Raji (cell line): ENCODE data around the gene COPG2.
A peak's percentile ranks its signal among the peaks of the same experiment; 100 is the strongest.

ENCODE experiments used
- POLR2A ChIP-seq: IDR thresholded peaks from 2 replicates; pipeline ENCODE4 v1.6.1; 2011; ENCODE audit warnings: low read depth, low read length, control low read depth; ENCODE audit not compliant: insufficient read depth

The COPG2 gene, protein sequence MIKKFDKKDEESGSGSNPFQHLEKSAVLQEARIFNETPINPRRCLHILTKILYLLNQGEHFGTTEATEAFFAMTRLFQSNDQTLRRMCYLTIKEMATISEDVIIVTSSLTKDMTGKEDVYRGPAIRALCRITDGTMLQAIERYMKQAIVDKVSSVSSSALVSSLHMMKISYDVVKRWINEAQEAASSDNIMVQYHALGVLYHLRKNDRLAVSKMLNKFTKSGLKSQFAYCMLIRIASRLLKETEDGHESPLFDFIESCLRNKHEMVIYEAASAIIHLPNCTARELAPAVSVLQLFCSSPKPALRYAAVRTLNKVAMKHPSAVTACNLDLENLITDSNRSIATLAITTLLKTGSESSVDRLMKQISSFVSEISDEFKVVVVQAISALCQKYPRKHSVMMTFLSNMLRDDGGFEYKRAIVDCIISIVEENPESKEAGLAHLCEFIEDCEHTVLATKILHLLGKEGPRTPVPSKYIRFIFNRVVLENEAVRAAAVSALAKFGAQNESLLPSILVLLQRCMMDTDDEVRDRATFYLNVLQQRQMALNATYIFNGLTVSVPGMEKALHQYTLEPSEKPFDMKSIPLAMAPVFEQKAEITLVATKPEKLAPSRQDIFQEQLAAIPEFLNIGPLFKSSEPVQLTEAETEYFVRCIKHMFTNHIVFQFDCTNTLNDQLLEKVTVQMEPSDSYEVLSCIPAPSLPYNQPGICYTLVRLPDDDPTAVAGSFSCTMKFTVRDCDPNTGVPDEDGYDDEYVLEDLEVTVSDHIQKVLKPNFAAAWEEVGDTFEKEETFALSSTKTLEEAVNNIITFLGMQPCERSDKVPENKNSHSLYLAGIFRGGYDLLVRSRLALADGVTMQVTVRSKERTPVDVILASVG

DNA sequence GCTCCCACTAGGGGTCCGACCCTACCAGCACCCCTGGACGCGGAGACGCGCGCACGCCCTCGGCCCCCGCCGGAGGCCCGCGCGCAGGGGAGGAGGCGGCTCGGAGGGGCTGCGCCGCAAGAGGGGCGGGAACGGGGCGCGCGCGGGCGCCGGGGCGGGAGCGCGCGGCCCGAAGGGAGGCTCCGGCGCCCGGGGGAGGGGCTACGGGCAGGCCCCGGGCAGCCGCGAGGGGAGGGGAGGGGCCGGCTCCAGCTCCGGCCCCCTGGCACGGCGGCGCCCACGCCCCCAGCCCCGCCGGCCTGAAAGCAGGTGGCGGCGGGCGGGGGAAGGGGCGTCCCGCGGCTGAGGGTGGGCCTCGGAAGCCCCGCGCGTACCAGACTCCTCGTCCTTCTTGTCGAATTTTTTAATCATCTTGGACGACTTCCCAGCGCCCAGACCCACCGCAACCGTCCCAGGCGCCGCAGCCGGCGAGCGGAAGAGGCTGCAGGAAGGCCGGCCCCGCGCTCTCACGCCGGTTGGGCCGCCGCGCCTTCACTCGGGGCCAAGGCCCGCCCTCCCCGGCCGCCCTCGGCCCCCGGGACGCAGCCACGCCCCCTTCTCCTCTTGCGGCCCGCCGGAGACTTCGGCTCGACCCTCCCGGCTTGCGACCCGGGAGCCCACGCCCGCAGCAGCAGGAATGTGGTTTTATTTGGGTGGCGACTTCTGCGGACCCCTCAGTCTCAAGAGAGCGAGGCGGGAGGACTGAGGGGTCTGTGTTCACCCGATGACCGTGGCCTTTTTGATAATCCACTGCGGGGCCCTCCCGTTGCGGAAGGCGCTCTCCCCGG is at the start of gene COPG2:
Gene COPG2, minus strand, starts transcription at position 491 of the 827 bp plus-strand sequence. Its CDS starts 80 bp downstream, at position 411.
- TF ChIP-seq POLR2A = peak; percentile 64

DNA sequence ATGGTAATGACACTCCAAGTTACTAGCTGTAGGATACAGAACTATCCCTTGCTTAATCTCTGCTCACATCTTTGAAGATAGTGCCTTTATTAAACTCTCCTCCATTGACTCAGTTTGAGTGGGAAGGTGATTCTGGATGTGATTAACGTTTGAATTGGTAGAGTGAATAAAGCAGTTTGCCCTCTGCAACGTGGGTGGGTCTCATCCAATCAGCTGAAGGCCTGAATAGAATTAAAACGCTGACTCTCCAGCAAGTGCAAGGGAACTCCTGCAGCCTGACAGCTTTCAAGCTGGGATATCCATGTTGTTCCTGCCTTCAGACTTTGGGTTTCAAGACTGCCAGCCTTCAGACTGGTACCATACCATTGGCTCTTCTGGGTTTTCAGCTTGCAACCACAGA is 43.9 kb upstream of the COPG2 start:
- no peak for TF ChIP-seq POLR2A

GRCh38 chr7:130708766-130709165 is 40.2 kb upstream of the COPG2 start:
- TF ChIP-seq POLR2A = no peak

DNA sequence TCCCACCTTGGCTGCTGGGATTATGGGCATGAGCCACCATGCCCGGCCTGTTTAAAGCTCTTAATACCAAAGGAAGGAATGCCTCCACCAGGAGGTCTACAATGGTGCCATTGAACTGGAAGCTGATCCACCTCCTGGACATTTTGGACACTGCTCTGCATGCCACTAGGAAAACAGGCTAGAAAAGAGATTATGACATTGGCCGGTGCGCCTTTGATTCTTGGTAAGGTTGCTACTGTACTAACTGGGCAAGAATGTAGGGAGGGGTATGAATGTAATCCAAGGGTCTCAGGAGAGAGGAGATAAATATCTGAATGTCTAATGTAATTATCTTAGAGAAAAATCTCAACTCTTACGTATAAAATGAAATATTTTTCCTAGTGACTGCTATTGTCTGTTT is 39.5 kb upstream of the COPG2 start:
- no peak for TF ChIP-seq POLR2A

- no peak for TF ChIP-seq POLR2A
Observed at GRCh38 chr7:130703851-130704250, 35.3 kb upstream of the COPG2 start.

- no peak for TF ChIP-seq POLR2A
Observed at GRCh38 chr7:130701650-130702049, 33.1 kb upstream of the COPG2 start.

DNA sequence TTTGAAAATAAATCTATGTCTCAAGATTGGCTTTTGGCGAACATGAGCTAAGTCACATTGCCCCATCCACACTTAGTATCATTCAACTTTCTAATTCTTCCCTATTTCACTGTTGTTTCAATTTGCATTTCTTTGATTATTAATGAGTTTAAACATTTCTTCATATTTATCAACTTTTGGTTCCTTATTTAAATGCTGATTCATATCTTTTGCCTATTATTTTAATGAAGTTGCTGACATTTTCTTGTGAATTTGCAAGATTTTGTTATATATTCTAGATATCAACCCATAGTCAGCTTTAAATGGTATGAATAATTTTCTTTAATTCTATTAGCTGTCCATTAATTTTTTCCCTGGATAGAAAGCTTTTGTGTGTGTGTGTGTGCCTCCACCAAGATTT is 32.2 kb upstream of the COPG2 start:
- no peak for TF ChIP-seq POLR2A

DNA sequence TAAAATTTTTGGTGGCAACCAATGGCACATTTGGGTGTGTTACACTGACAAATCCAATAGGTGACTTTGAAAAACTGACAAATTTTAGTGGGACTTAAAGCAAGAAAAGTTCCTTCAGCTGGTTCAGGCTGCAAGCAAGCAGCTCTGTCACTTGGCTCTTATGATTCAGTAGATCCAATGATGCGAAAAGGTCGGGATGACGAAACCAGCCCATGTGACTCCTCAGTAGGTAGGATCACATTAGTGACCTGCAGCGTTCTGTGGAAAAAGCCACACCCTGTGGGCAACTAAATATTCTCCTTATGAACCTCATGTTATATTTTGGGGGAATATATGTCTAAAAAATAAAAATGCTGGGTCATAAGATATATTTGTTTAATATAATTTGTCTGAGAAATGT is 31.1 kb upstream of the COPG2 start:
- no peak for TF ChIP-seq POLR2A

GRCh38 chr7:130697820-130698219 is 29.3 kb upstream of the COPG2 start:
- TF ChIP-seq POLR2A = no peak

DNA sequence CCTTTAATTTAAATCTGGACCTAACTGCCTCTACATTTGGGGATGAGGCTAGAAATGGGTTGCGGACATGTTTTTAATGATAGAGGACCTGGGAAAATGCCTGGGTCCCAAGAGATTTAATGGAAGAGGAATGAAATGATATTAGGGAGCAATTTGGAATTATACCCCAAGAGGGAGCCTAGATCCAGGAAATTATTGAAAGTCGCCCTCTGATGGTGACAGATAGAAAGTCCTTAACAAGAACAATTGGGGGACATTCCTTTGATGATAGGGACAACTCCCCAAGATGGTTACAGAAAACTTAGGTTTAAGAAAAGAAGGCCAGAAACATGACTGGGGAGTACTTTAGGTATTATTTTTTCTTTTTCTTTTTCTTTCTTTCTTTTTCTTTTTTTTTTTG is 27.3 kb upstream of the COPG2 start:
- TF ChIP-seq POLR2A = no peak

GRCh38 chr7:130689683-130690082 is 21.1 kb upstream of the COPG2 start:
- TF ChIP-seq POLR2A = no peak

GRCh38 chr7:130683026-130683425 is 14.5 kb upstream of the COPG2 start:
- TF ChIP-seq POLR2A = no peak

DNA sequence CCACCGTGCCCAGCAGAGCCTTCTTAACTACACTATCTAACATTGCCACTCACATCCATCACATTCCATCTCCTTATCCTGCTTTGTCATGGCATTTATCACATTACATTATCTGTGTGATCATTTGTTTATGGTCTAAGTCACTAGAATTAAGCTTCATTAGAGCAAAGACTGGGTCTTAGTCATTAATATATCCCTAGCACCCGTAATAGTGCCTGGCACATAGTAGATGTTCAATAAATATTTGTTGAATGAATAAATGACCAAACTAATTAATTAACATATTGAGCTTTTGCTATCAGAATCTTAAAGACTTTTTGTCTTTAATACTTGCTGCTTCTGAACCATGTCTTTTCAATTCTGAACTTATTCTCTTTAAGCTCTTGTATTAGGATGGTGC is 5.9 kb upstream of the COPG2 start:
- no peak for TF ChIP-seq POLR2A

GRCh38 chr7:130673066-130673465 is 4.5 kb upstream of the COPG2 start:
- TF ChIP-seq POLR2A = no peak

GRCh38 chr7:130672146-130672545 is 3.6 kb upstream of the COPG2 start:
- no peak for TF ChIP-seq POLR2A
